Measurements from ENCODE around the gene REXO2.

Gene REXO2

GRCh38 chr11:114426280-114426679 is 13.0 kb upstream of the REXO2 start:
- no peak overlapping the region for H3K27ac Mint-ChIP-seq
- ATAC-seq, result no peak

GRCh38 chr11:114430290-114430689 is 9.0 kb upstream of the REXO2 start:
- H3K27ac Mint-ChIP-seq, result no peak overlapping the region
- no peak for ATAC-seq
- peaks cover 12% of the 10 kb centered on the region for H3K36me3 Mint-ChIP-seq
- no peaks in the 10 kb centered on the region for H3K9me3 Mint-ChIP-seq
- no peaks in the 10 kb centered on the region for H3K4me1 Mint-ChIP-seq
- no peaks in the 10 kb centered on the region for H3K27me3 Mint-ChIP-seq
- H3K4me3 Mint-ChIP-seq, result no peak overlapping the region

More at GRCh38 chr11:114426280-114426679, 13.0 kb upstream of the REXO2 start:
- Mint-ChIP-seq H3K36me3 (peaks cover 36% of the 10 kb centered on the region), H3K27me3 (no peaks in the 10 kb centered on the region), H3K4me1 (no peaks in the 10 kb centered on the region), H3K4me3 (no peak overlapping the region), H3K9me3 (peaks cover 6% of the 10 kb centered on the region)

GRCh38 chr11:114432893-114433292 is 6.4 kb upstream of the REXO2 start:
- Mint-ChIP-seq H3K27me3 (no peaks in the 10 kb centered on the region), H3K4me3 (no peak overlapping the region), H3K9me3 (no peaks in the 10 kb centered on the region), H3K27ac (no peak overlapping the region), H3K4me1 (no peaks in the 10 kb centered on the region), H3K36me3 (peaks cover 7% of the 10 kb centered on the region)
- ATAC-seq, result no peak

GRCh38 chr11:114433376-114433775 is 5.9 kb upstream of the REXO2 start:
- no peak for ATAC-seq
- Mint-ChIP-seq H3K9me3 (no peaks in the 10 kb centered on the region), H3K4me3 (no peak overlapping the region), H3K4me1 (no peaks in the 10 kb centered on the region), H3K27me3 (no peaks in the 10 kb centered on the region), H3K27ac (no peak overlapping the region), H3K36me3 (peaks cover 7% of the 10 kb centered on the region)

GRCh38 chr11:114438303-114438702 is 964 bp upstream of the REXO2 start:
- Mint-ChIP-seq H3K27ac (no peak overlapping the region), H3K27me3 (no peaks in the 10 kb centered on the region), H3K4me1 (peaks cover 28% of the 10 kb centered on the region), H3K9me3 (no peaks in the 10 kb centered on the region), H3K4me3 (no peak overlapping the region), H3K36me3 (peaks cover 15% of the 10 kb centered on the region)
- no peak for ATAC-seq

- no peaks in the 10 kb centered on the region for H3K9me3 Mint-ChIP-seq
- peak overlapping the region; percentile 87 for H3K27ac Mint-ChIP-seq
- peaks cover 28% of the 10 kb centered on the region for H3K4me1 Mint-ChIP-seq
- H3K27me3 Mint-ChIP-seq, result no peaks in the 10 kb centered on the region
- peaks cover 20% of the 10 kb centered on the region for H3K36me3 Mint-ChIP-seq
- peak overlapping the region; percentile 96 for H3K4me3 Mint-ChIP-seq
- no peak for ATAC-seq
These were observed 1.0 kb downstream of the REXO2 start for GRCh38 chr11:114440121-114440860.

GRCh38 chr11:114440971-114441763 is 1.9 kb downstream of the REXO2 start:
- ATAC-seq, result no peak
- Mint-ChIP-seq H3K9me3 (no peaks in the 10 kb centered on the region), H3K4me1 (peaks cover 28% of the 10 kb centered on the region), H3K4me3 (no peak overlapping the region), H3K36me3 (peaks cover 24% of the 10 kb centered on the region), H3K27ac (no peak overlapping the region), H3K27me3 (no peaks in the 10 kb centered on the region)

- H3K27ac Mint-ChIP-seq, result no peak overlapping the region
- no peak for ATAC-seq
- H3K27me3 Mint-ChIP-seq, result no peaks in the 10 kb centered on the region
- peaks cover 28% of the 10 kb centered on the region for H3K4me1 Mint-ChIP-seq
- H3K4me3 Mint-ChIP-seq, result no peak overlapping the region
- H3K9me3 Mint-ChIP-seq, result no peaks in the 10 kb centered on the region
- peaks cover 31% of the 10 kb centered on the region for H3K36me3 Mint-ChIP-seq
These were observed 2.7 kb downstream of the REXO2 start for GRCh38 chr11:114441921-114442320.

- Mint-ChIP-seq H3K36me3 (peaks cover 37% of the 10 kb centered on the region), H3K27me3 (no peaks in the 10 kb centered on the region), H3K9me3 (no peaks in the 10 kb centered on the region), H3K27ac (no peak overlapping the region), H3K4me3 (no peak overlapping the region), H3K4me1 (peaks cover 28% of the 10 kb centered on the region)
- ATAC-seq, result no peak
These were observed 3.3 kb downstream of the REXO2 start for GRCh38 chr11:114442536-114442935.

- no peaks in the 10 kb centered on the region for H3K9me3 Mint-ChIP-seq
- no peak overlapping the region for H3K4me3 Mint-ChIP-seq
- peaks cover 47% of the 10 kb centered on the region for H3K36me3 Mint-ChIP-seq
- no peaks in the 10 kb centered on the region for H3K4me1 Mint-ChIP-seq
- no peak for ATAC-seq
- H3K27ac Mint-ChIP-seq, result no peak overlapping the region
- H3K27me3 Mint-ChIP-seq, result no peaks in the 10 kb centered on the region
These were observed 8.2 kb downstream of the REXO2 start for GRCh38 chr11:114447444-114447843.

- Mint-ChIP-seq H3K27ac (no peak overlapping the region), H3K36me3 (peaks cover 47% of the 10 kb centered on the region), H3K9me3 (no peaks in the 10 kb centered on the region), H3K4me1 (no peaks in the 10 kb centered on the region), H3K27me3 (no peaks in the 10 kb centered on the region), H3K4me3 (no peak overlapping the region)
- no peak for ATAC-seq
These were observed 8.6 kb downstream of the REXO2 start for GRCh38 chr11:114447892-114448291.

- Mint-ChIP-seq H3K4me1 (no peaks in the 10 kb centered on the region), H3K9me3 (no peaks in the 10 kb centered on the region), H3K36me3 (peaks cover 56% of the 10 kb centered on the region), H3K4me3 (no peak overlapping the region), H3K27me3 (no peaks in the 10 kb centered on the region), H3K27ac (no peak overlapping the region)
- no peak for ATAC-seq
These were observed 9.6 kb downstream of the REXO2 start for GRCh38 chr11:114448749-114449482.

GRCh38 chr11:114449845-114450244 is 10.6 kb downstream of the REXO2 start:
- H3K4me1 Mint-ChIP-seq, result no peaks in the 10 kb centered on the region
- H3K4me3 Mint-ChIP-seq, result no peak overlapping the region
- H3K27ac Mint-ChIP-seq, result no peak overlapping the region
- H3K27me3 Mint-ChIP-seq, result no peaks in the 10 kb centered on the region
- no peaks in the 10 kb centered on the region for H3K9me3 Mint-ChIP-seq
- H3K36me3 Mint-ChIP-seq, result peaks cover 46% of the 10 kb centered on the region
- no peak for ATAC-seq

- Mint-ChIP-seq H3K36me3 (peaks cover 30% of the 10 kb centered on the region), H3K9me3 (no peaks in the 10 kb centered on the region), H3K4me1 (no peaks in the 10 kb centered on the region), H3K4me3 (no peak overlapping the region), H3K27ac (no peak overlapping the region), H3K27me3 (no peaks in the 10 kb centered on the region)
- no peak for ATAC-seq
These were observed 13.1 kb downstream of the REXO2 start for GRCh38 chr11:114452399-114452798.

- Mint-ChIP-seq H3K27me3 (no peaks in the 10 kb centered on the region), H3K4me3 (no peak overlapping the region), H3K9me3 (peaks cover 6% of the 10 kb centered on the region), H3K4me1 (no peaks in the 10 kb centered on the region), H3K36me3 (peaks cover 12% of the 10 kb centered on the region), H3K27ac (no peak overlapping the region)
- ATAC-seq, result no peak
These were observed 24.7 kb downstream of the REXO2 start for GRCh38 chr11:114463999-114464398.

Data from stimulated activated memory B cell treated with anti-CD40 and anti-IgM and Interleukin-4, amounts not matched to agents 10 μg/mL and 1 μg/mL and 100 μg/mL, for 72 hours (primary cell).